Stomach (tissue), 4 donors: ENCODE results near the gene CXXC4.

ENCODE experiments used
- CTCF ChIP-seq, 7 experiments: fragments of 450-650 bp in 4 of 7; fragments of 200-600 bp in 3 of 7; sonication (generic) in 3 of 7; IDR thresholded peaks; one replicate each; pipeline ENCODE4 v1.5.1; 2016 to 2019; ENCODE audit warnings: antibody characterized with exemption in 7 of 7, control low read depth in 2 of 7, mild to moderate bottlenecking in 1 of 7
- POLR2A ChIP-seq, 4 donors: fragments of 450-650 bp; IDR thresholded peaks; one replicate each; pipeline ENCODE4 v1.6.1; 2016; ENCODE audit warnings: antibody characterized with exemption in 4 of 4, control low read depth in 2 of 4, mild to moderate bottlenecking in 1 of 4, moderate library complexity in 1 of 4

GRCh38 chr4:104457308-104457981 lies 37.2 kb downstream of the CXXC4 start:
- TF ChIP-seq CTCF (IDR thresholded peaks at IDR 0.05) (no peak), POLR2A (IDR thresholded peaks at IDR 0.05) (no peak)
